Uterus (tissue), 4 donors: ENCODE data around the gene MTPN. TPM values are rescaled to one million over a fixed set of nuclear protein-coding genes. Genes with fewer than 3 reads are reported as not detected.

ENCODE experiments used
- DNase-seq, 2 donors: peaks; one replicate each; pipeline ENCODE4 v3.0.0-alpha.2; 2019 to 2020
- H3K27ac ChIP-seq, 2 donors: fragments of 200-600 bp; sonication (generic); 1 replicate in 1 of 2; 2 replicates in 1 of 2; pipeline ENCODE4 v1.5.1; 2016 to 2018
- H3K27me3 ChIP-seq, 2 donors: fragments of 200-600 bp; sonication (generic); one replicate each; pipeline ENCODE4 v1.5.1; 2018 to 2019; ENCODE audit warnings: control low read depth in 1 of 2
- H3K36me3 ChIP-seq, 2 donors: fragments of 200-600 bp; sonication (generic); one replicate each; pipeline ENCODE4 v1.5.1; 2019; ENCODE audit warnings: control low read depth in 1 of 2
- H3K4me1 ChIP-seq, 2 donors: fragments of 200-600 bp; sonication (generic); one replicate each; pipeline ENCODE4 v1.5.1; 2018 to 2019; ENCODE audit warnings: control low read depth in 1 of 2
- H3K4me3 ChIP-seq, 2 donors: fragments of 200-600 bp; sonication (generic); 1 replicate in 1 of 2; 2 replicates in 1 of 2; pipeline ENCODE4 v1.5.1; 2018 to 2019; ENCODE audit warnings: mild to moderate bottlenecking in 1 of 2
- H3K9me3 ChIP-seq, 2 donors: fragments of 200-600 bp; sonication (generic); one replicate each; pipeline ENCODE4 v1.5.1; 2019; ENCODE audit warnings: control low read depth in 1 of 2
- CTCF ChIP-seq, 4 experiments: fragments of 200-600 bp in 2 of 4; fragments of 450-650 bp in 2 of 4; sonication (generic) in 2 of 4; IDR thresholded peaks; one replicate each; pipeline ENCODE4 v1.5.1; 2016 to 2019; ENCODE audit warnings: antibody characterized with exemption in 4 of 4, mild to moderate bottlenecking in 2 of 4, moderate library complexity in 1 of 4
- POLR2A ChIP-seq, 2 donors: fragments of 450-650 bp; IDR thresholded peaks; one replicate each; pipeline ENCODE4 v1.6.1; 2016; ENCODE audit warnings: antibody characterized with exemption in 2 of 2, mild to moderate bottlenecking in 1 of 2, moderate library complexity in 1 of 2
- intact Hi-C: fragments of 100-400 bp; cut with DNase I; formaldehyde crosslinking; loops from one replicate; pipeline ENCODE4 v1.15.1; 2023; ENCODE audit warnings: low total_unique reads
- total RNA-seq, 4 donors: library from RNA; depleted of rRNA in 3 of 4; stranded (reverse); fragments of >200 nt in 3 of 4; gene quantifications; one replicate each; pipeline versions ENCODE4 v1.1.0 to v1.2.4, GENCODE V29; 2014 to 2023
- donor health status: DM: yes; HTN: yes; CAD: no.

The MTPN gene
- total RNA-seq, 4 donors from 2014 or later: 53.8 to 125 (median 76.8) TPM

GRCh38 chr7:136006208-136006607 is 29.0 kb upstream of the MTPN start:
- Histone ChIP-seq H3K36me3 (no peaks in the 10 kb centered on the region), H3K9me3 (no peaks in the 10 kb centered on the region), H3K27me3 (no peaks in the 10 kb centered on the region), H3K4me3 (no peak overlapping the region), H3K27ac (no peak overlapping the region), H3K4me1 (no peaks in the 10 kb centered on the region)
- intact Hi-C loops: no loop called here
- TF ChIP-seq POLR2A (IDR thresholded peaks at IDR 0.05) (no peak), CTCF (IDR thresholded peaks at IDR 0.05) (no peak)
- DNase-seq: no peak

- no peaks in the 10 kb centered on the region for H3K9me3 ChIP-seq
- DNase-seq: no peak
- no peaks in the 10 kb centered on the region for H3K4me1 ChIP-seq
- no peak for TF ChIP-seq POLR2A (IDR thresholded peaks at IDR 0.05)
- TF ChIP-seq CTCF (IDR thresholded peaks at IDR 0.05): no peak
- no peak overlapping the region for H3K27ac ChIP-seq
- H3K36me3 ChIP-seq: no peaks in the 10 kb centered on the region
- H3K4me3 ChIP-seq: no peak overlapping the region
- H3K27me3 ChIP-seq: no peaks in the 10 kb centered on the region
- intact Hi-C loops: no loop called here
These were observed 26.9 kb upstream of the MTPN start for GRCh38 chr7:136004083-136004482.

GRCh38 chr7:136002802-136003201 is 25.6 kb upstream of the MTPN start:
- no peaks in the 10 kb centered on the region for H3K27me3 ChIP-seq
- no peaks in the 10 kb centered on the region for H3K36me3 ChIP-seq
- no peak for DNase-seq
- TF ChIP-seq CTCF (IDR thresholded peaks at IDR 0.05): no peak
- no peak for TF ChIP-seq POLR2A (IDR thresholded peaks at IDR 0.05)
- H3K9me3 ChIP-seq: no peaks in the 10 kb centered on the region
- no peak overlapping the region for H3K27ac ChIP-seq
- no peak overlapping the region for H3K4me3 ChIP-seq
- H3K4me1 ChIP-seq: no peaks in the 10 kb centered on the region
- intact Hi-C loops: no loop called here

GRCh38 chr7:136000288-136000913 is 23.2 kb upstream of the MTPN start:
- H3K9me3 ChIP-seq: no peaks in the 10 kb centered on the region
- intact Hi-C loops: no loop called here
- no peak overlapping the region for H3K27ac ChIP-seq
- no peak overlapping the region for H3K4me3 ChIP-seq
- no peak for TF ChIP-seq POLR2A (IDR thresholded peaks at IDR 0.05)
- TF ChIP-seq CTCF (IDR thresholded peaks at IDR 0.05): no peak
- H3K36me3 ChIP-seq: no peaks in the 10 kb centered on the region
- DNase-seq: no peak
- H3K27me3 ChIP-seq: no peaks in the 10 kb centered on the region
- no peaks in the 10 kb centered on the region for H3K4me1 ChIP-seq

- intact Hi-C loops: no loop called here
- TF ChIP-seq POLR2A (IDR thresholded peaks at IDR 0.05) (no peak), CTCF (IDR thresholded peaks at IDR 0.05) (no peak)
- DNase-seq: no peak
These were observed 20.9 kb upstream of the MTPN start for GRCh38 chr7:135998081-135998480.

More at GRCh38 chr7:135998081-135998480, 20.9 kb upstream of the MTPN start:
- H3K36me3 ChIP-seq: no peaks in the 10 kb centered on the region
- no peaks in the 10 kb centered on the region for H3K4me1 ChIP-seq
- no peaks in the 10 kb centered on the region for H3K27me3 ChIP-seq
- H3K4me3 ChIP-seq: no peak overlapping the region
- no peaks in the 10 kb centered on the region for H3K9me3 ChIP-seq
- no peak overlapping the region for H3K27ac ChIP-seq
